Measurements from ENCODE around the gene KIF12. TPM values are rescaled to one million over a fixed set of nuclear protein-coding genes. Genes with fewer than 3 reads are reported as not detected.

Gene KIF12
- total RNA-seq, 1 donor from 2014 or later, result not detected

DNA sequence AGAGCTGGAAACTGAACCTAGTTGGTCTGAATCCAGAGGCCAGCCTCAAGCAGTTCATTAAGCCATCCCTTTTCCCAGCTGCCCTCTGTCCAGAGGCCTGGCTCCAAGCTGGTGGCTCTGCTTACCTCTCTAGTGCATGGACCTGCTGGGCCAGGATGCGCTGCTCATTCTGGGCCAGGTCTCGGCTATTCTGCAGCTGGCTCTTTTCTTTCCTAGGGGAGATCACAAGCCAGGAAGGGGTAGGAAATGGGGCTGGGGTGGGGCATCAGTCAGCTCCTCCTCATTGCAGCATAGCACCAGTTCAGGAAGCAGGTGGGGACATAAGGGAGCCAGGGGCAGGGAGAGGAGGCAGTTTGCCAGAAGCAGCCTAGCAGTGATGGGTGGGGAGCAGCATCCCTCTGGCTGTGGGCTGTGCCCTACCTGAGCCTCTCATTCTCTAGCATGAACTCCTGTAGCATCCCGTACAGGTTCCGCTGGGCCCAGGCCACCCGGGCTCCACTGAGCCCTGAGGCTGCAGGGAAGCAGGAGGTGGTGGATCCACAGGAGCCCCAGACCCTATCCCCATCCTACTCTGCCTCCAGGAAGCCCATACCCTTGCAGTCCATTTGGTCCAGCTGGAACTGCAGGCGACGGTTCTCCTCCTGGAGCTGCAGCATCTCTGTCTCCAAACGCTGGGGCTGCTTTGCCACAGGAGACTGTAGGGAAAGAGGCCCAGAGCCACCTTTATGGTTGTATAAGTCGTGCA, 5.2 kb downstream of the KIF12 start:
- Histone ChIP-seq H3K9me3 (replicated peaks) (no peaks in the 10 kb centered on the region), H3K4me3 (no peak overlapping the region), H3K36me3 (no peaks in the 10 kb centered on the region), H3K27ac (replicated peaks) (no peak overlapping the region), H3K27me3 (ENCODE audit: low read depth) (peaks cover 71% of the 10 kb centered on the region), H3K4me1 (peaks cover 13% of the 10 kb centered on the region)
- TF ChIP-seq, protein P1, sequence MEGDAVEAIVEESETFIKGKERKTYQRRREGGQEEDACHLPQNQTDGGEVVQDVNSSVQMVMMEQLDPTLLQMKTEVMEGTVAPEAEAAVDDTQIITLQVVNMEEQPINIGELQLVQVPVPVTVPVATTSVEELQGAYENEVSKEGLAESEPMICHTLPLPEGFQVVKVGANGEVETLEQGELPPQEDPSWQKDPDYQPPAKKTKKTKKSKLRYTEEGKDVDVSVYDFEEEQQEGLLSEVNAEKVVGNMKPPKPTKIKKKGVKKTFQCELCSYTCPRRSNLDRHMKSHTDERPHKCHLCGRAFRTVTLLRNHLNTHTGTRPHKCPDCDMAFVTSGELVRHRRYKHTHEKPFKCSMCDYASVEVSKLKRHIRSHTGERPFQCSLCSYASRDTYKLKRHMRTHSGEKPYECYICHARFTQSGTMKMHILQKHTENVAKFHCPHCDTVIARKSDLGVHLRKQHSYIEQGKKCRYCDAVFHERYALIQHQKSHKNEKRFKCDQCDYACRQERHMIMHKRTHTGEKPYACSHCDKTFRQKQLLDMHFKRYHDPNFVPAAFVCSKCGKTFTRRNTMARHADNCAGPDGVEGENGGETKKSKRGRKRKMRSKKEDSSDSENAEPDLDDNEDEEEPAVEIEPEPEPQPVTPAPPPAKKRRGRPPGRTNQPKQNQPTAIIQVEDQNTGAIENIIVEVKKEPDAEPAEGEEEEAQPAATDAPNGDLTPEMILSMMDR (IDR thresholded peaks at IDR 0.05; ENCODE audit: borderline replicate concordance), result no peak
- no peak for DNase-seq
- intact Hi-C loops (cut with micrococcal nuclease), result no loop called here

DNA sequence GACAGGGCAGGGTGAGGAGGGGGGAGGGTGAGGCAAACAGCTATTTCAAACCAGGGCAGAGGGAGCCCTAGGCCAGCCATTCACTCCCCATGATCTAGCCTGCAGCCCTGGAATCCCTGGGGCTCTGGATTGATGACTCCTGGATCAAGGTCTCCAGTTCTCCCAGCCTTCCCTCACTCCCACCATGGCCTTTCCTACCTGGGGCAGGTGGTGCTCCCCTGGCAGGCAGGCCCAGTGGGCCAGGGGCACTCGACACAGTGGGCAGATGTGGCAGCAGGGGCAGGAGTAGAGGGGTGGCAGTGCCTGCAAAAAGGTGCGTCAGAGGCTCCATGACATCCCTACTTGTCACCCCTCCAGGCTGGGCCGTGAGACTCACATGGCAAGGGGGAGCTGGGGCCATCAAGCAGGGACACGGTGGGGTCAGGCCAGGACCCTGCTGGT, 6.0 kb downstream of the KIF12 start:
- Histone ChIP-seq H3K36me3 (no peaks in the 10 kb centered on the region), H3K27ac (replicated peaks) (no peak overlapping the region), H3K4me3 (no peak overlapping the region), H3K4me1 (peaks cover 6% of the 10 kb centered on the region), H3K9me3 (replicated peaks) (no peaks in the 10 kb centered on the region), H3K27me3 (ENCODE audit: low read depth) (peaks cover 72% of the 10 kb centered on the region)
- intact Hi-C loops (cut with micrococcal nuclease), result no loop called here
- no peak for DNase-seq
- TF ChIP-seq, protein P1 (IDR thresholded peaks at IDR 0.05; ENCODE audit: borderline replicate concordance), result no peak

DNA sequence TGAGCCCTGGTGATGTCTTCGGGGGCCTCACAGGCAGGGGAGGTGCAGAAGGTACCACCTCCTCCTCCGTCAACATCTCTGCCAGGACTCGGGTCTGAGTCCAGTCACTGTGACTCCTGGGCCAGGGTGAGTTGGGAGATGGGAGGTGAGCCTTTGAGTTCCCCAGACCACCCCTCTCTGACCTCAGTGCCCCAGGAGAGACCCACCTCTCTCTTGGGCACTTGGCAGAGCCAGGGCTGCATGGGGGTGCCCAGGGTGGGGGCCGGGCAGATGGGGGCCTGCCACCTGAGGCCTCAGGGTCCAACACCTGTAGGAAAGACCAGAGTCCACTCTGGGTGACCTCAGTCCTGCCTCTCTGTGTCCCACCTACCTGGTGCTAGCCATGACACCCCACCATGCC, 6.8 kb downstream of the KIF12 start:
- intact Hi-C loops (cut with micrococcal nuclease), result no loop called here
- no peak overlapping the region for H3K4me3 ChIP-seq
- H3K4me1 ChIP-seq, result no peaks in the 10 kb centered on the region
- no peaks in the 10 kb centered on the region for H3K36me3 ChIP-seq
- no peak overlapping the region for H3K27ac ChIP-seq (replicated peaks)
- H3K9me3 ChIP-seq (replicated peaks), result no peaks in the 10 kb centered on the region
- TF ChIP-seq, protein P1 (IDR thresholded peaks at IDR 0.05; ENCODE audit: borderline replicate concordance), result no peak
- DNase-seq, result no peak
- H3K27me3 ChIP-seq (ENCODE audit: low read depth), result peaks cover 69% of the 10 kb centered on the region

DNA sequence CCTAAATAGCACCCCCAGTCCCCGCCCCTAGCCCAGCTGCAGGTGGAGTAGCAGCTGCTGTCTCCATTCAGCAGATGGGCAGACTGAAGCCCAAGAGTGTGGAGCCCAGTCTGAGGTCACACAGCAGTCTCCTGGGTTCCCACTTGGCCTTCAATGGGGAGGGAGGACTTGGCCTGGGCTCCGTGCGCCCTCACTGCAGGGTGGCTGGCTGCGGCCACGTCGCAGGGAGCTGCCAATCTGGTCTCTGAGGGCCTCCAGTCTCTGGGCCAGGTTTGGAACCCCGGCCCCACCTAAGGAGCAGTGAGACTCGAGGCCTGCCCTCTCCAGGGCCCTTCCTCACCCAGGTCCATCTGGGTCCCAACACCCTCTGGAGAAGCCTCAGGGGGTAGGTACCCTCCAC, 7.4 kb downstream of the KIF12 start:
- Histone ChIP-seq H3K4me1 (no peaks in the 10 kb centered on the region), H3K27ac (replicated peaks) (no peak overlapping the region), H3K36me3 (no peaks in the 10 kb centered on the region), H3K9me3 (replicated peaks) (no peaks in the 10 kb centered on the region), H3K4me3 (no peak overlapping the region), H3K27me3 (ENCODE audit: low read depth) (peaks cover 63% of the 10 kb centered on the region)
- intact Hi-C loops (cut with micrococcal nuclease), result no loop called here
- no peak for DNase-seq
- TF ChIP-seq, protein P1 (IDR thresholded peaks at IDR 0.05; ENCODE audit: borderline replicate concordance), result no peak

DNA sequence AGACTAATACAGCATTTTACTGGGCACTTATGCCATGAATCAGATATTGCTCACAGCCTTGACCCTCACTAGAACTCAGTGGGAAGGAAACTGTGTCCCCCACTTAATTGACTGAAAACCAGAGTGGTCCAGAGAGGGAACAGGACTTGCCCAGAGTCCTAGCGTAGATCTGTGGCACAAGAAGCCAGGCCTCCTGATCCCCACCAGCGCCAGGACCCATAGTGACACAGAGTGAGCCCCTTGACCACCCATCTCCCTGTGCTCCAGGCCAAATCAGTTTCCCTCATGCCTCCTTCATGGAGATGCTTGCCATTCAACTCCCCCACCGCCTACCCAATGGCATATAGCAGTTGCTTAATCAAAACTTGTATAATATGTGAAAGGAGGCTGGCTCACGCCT, 8.3 kb downstream of the KIF12 start:
- Histone ChIP-seq H3K9me3 (replicated peaks) (no peaks in the 10 kb centered on the region), H3K27ac (replicated peaks) (no peak overlapping the region), H3K4me3 (no peak overlapping the region), H3K4me1 (no peaks in the 10 kb centered on the region), H3K36me3 (no peaks in the 10 kb centered on the region), H3K27me3 (ENCODE audit: low read depth) (peaks cover 57% of the 10 kb centered on the region)
- intact Hi-C loops (cut with micrococcal nuclease), result no loop called here
- DNase-seq, result no peak
- TF ChIP-seq, protein P1 (IDR thresholded peaks at IDR 0.05; ENCODE audit: borderline replicate concordance), result no peak
